Transverse colon (tissue), 4 donors: ENCODE data around the gene PRELID3B.
A peak's percentile ranks its signal among the peaks of the same experiment; 100 is the strongest.

Source experiments
- CTCF ChIP-seq, 5 experiments: fragments of 200-600 bp in 3 of 5; fragments of 450-650 bp in 2 of 5; sonication (generic) in 3 of 5; IDR thresholded peaks; 1 replicate in 2 of 5; 2 replicates in 3 of 5; pipeline ENCODE4 v1.5.1; 2016 to 2017; ENCODE audit warnings: antibody characterized with exemption in 5 of 5, inconsistent platforms in 3 of 5, mild to moderate bottlenecking in 2 of 5, moderate library complexity in 1 of 5
- EP300 ChIP-seq: sonication (generic); formaldehyde crosslinking; IDR thresholded peaks from one replicate; pipeline ENCODE4 v1.6.1; 2017; ENCODE audit warnings: antibody characterized with exemption, low read depth
- POLR2A ChIP-seq: fragments of 450-650 bp; IDR thresholded peaks from one replicate; pipeline ENCODE4 v1.6.1; 2016; ENCODE audit warnings: antibody characterized with exemption, mild to moderate bottlenecking, moderate library complexity
- POLR2AphosphoS5 ChIP-seq, 3 donors: sonication (generic); formaldehyde crosslinking; IDR thresholded peaks; one replicate each; pipeline ENCODE4 v1.6.1; 2016; ENCODE audit warnings: antibody characterized with exemption in 3 of 3

DNA sequence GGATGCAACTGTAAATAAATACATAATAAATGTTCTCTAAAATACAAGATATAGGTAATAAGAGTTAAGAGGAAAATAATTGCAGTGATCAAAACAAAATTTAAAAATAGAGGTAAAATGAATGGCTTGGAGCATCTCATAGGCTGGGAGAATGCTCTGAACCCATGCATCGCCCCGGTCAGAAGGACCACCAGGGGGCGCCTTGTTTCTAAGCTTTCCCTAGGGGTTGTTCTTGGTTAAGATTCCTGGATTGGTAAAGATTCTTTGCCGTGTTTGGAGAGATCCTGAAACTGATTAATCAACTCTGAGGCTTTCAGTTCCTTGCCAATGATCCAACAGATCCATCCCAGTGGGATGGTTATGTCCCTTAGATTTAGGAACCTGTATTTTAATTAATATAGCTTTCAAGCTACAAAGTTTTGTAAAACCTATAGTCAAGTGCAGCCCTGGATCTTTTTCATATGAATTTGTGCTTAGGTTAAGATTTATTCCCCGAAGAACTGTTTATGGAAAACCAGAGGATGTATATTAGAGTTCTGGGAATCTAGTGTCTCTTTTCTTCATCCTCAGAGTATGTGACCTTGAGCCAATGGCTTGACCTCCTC, 45.3 kb upstream of the PRELID3B start:
- TF ChIP-seq POLR2A (no peak), POLR2AphosphoS5 (IDR thresholded peaks at IDR 0.05) (no peak), EP300 (no peak), CTCF (IDR thresholded peaks at IDR 0.05) (peak; percentile 89 to 95 (median 94))
